Frontal cortex (tissue), 4 donors: ENCODE measurements around the gene ZNF792. TPM values are rescaled to one million over a fixed set of nuclear protein-coding genes. Genes with fewer than 3 reads are reported as not detected.
"Not testable (repeated sequence)": the region's sequence is repeated elsewhere in the genome, so short reads cannot be mapped to it uniquely, and the experiment has no call there.

Experiments
- DNase-seq, 2 donors: peaks; one replicate each; pipeline ENCODE4 v3.0.0; 2012; ENCODE audit warnings: low spot score in 2 of 2
- FAIRE-seq: peaks from 2 replicates; lab custom pipeline; 2012; peaks lifted over from hg19 to GRCh38; lab: Jason Lieb, UNC
- total RNA-seq: library from RNA; depleted of rRNA; stranded (reverse); fragments of >200 nt; gene quantifications from one replicate; pipeline ENCODE4 v1.2.3, GENCODE V29; 2014
- donor health status: control.
- donor health status: control.
- donor health status: control.

ZNF792 gene
- total RNA-seq, 1 donor from 2014 or later, result 13.9 TPM

- FAIRE-seq (no peak), DNase-seq (no peak)
Observed at GRCh38 chr19:34976611-34977010, 12.6 kb upstream of the ZNF792 start.

GRCh38 chr19:34975056-34975455 is 11.0 kb upstream of the ZNF792 start:
- no peak for DNase-seq
- no peak for FAIRE-seq

GRCh38 chr19:34974646-34975045 is 10.6 kb upstream of the ZNF792 start:
- no peak for FAIRE-seq
- DNase-seq, result no peak

- FAIRE-seq, result no peak
- no peak for DNase-seq
Observed at GRCh38 chr19:34972163-34972705, 8.2 kb upstream of the ZNF792 start.

GRCh38 chr19:34970185-34970780 is 6.3 kb upstream of the ZNF792 start:
- FAIRE-seq, DNase-seq: not testable (repeated sequence)

- FAIRE-seq, result no peak
- DNase-seq, result no peak
Observed at GRCh38 chr19:34969721-34970120, 5.7 kb upstream of the ZNF792 start.

- FAIRE-seq (no peak), DNase-seq (no peak)
Observed at GRCh38 chr19:34967551-34967950, 3.5 kb upstream of the ZNF792 start.

- not testable (repeated sequence) for DNase-seq, FAIRE-seq
Observed at GRCh38 chr19:34965505-34965904, 1.5 kb upstream of the ZNF792 start.

- FAIRE-seq (no peak), DNase-seq (no peak)
Observed at GRCh38 chr19:34964598-34964997, 569 bp upstream of the ZNF792 start.

GRCh38 chr19:34962687-34963572 is 1.1 kb downstream of the ZNF792 start:
- FAIRE-seq, result no peak
- no peak for DNase-seq

- FAIRE-seq, result no peak
- no peak for DNase-seq
Observed at GRCh38 chr19:34961775-34962686, 2.0 kb downstream of the ZNF792 start.

- no peak for FAIRE-seq
- no peak for DNase-seq
Observed at GRCh38 chr19:34960940-34961679, 2.9 kb downstream of the ZNF792 start.

- no peak for DNase-seq
- no peak for FAIRE-seq
Observed at GRCh38 chr19:34960103-34960805, 3.8 kb downstream of the ZNF792 start.

GRCh38 chr19:34959021-34959420 is 5.0 kb downstream of the ZNF792 start:
- DNase-seq (no peak), FAIRE-seq (no peak)

GRCh38 chr19:34957830-34958751 is 5.9 kb downstream of the ZNF792 start:
- DNase-seq (no peak), FAIRE-seq (no peak)

GRCh38 chr19:34953092-34953491 is 10.9 kb downstream of the ZNF792 start:
- no peak for FAIRE-seq
- no peak for DNase-seq

- no peak for DNase-seq
- FAIRE-seq, result no peak
Observed at GRCh38 chr19:34943861-34944573, 20.0 kb downstream of the ZNF792 start.
